ENCODE results near the gene MYDGF.

Gene MYDGF

DNA sequence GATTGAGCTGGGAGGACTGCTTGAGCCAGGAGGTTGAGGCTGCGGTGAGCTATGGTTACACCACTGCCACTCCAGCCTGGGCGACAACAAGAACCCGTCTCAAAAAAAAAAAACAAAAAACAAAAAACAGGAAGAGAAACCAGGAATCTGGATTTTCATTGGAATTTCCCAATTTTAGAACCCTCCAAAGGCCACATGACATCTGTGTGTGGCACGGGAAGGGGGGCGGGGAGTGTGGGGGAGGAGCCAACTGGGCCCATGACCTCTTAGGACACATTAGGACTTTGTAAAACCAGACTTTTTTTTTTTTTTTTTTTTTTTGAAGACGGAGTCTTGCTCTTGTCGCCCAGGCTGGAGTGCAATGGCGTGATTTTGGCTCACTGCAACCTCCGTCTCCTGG lies 21.2 kb upstream of the MYDGF start:
- peaks cover 48% of the 10 kb centered on the region for H3K79me1 ChIP-seq (replicated peaks; ENCODE audit: low read length, poor library complexity, severe bottlenecking)
- H3K9me3 ChIP-seq (ENCODE audit: control insufficient read depth, low read length), result no peaks in the 10 kb centered on the region
- no peak overlapping the region for H4K91ac ChIP-seq (ENCODE audit: low read length)
- H3K36me3 ChIP-seq (ENCODE audit: control insufficient read depth in 1 of 2, insufficient read depth in 2 of 2, low read depth in 1 of 2, low read length in 2 of 2), result peaks cover 80 to 87% of the 10 kb centered on the region in 2 experiments
- DNase-seq, result no peak
- no peak overlapping the region for H3K4me2 ChIP-seq (ENCODE audit: low read length, poor library complexity, severe bottlenecking)
- H3K18ac ChIP-seq (ENCODE audit: low read depth in 1 of 2, low read length in 2 of 2), result no peak overlapping the region
- H3K9ac ChIP-seq (ENCODE audit: low read length), result no peak overlapping the region
- H2BK5ac ChIP-seq (ENCODE audit: low read depth, low read length, poor library complexity, severe bottlenecking), result no peak overlapping the region
- no peak overlapping the region for H2BK12ac ChIP-seq (ENCODE audit: low read length in 2 of 2)
- H3K14ac ChIP-seq (ENCODE audit: low read length in 2 of 2), result no peak overlapping the region
- peaks cover 29% of the 10 kb centered on the region for H3K4me1 ChIP-seq (ENCODE audit: control insufficient read depth, insufficient read depth, low read depth, low read length)
- H3K27ac ChIP-seq (ENCODE audit: low read length, poor library complexity, severe bottlenecking), result no peak overlapping the region
- H3K4ac ChIP-seq (ENCODE audit: low read depth in 1 of 2, low read length in 2 of 2), result no peak overlapping the region
- no peak overlapping the region for H3K23ac ChIP-seq (ENCODE audit: low read length in 2 of 2)
- no peak overlapping the region for H4K8ac ChIP-seq (ENCODE audit: low read length)
- no peak overlapping the region for H2BK15ac ChIP-seq (ENCODE audit: low read depth, poor library complexity, severe bottlenecking)
- no peak overlapping the region for H2AFZ ChIP-seq (ENCODE audit: low read depth, low read length)
- WGBS, result 93% methylated on average over 4 of the region's 9 CpGs
- H2AK5ac ChIP-seq (ENCODE audit: low read length, severe bottlenecking), result no peak overlapping the region
- H2BK120ac ChIP-seq (ENCODE audit: low read depth, low read length), result no peak overlapping the region
- no peaks in the 10 kb centered on the region for H3K27me3 ChIP-seq (ENCODE audit: control insufficient read depth in 1 of 2, insufficient read depth in 1 of 2, low read length in 2 of 2)
- no peak overlapping the region for H3K4me3 ChIP-seq (ENCODE audit: insufficient read depth in 1 of 2, low read depth in 1 of 2, low read length in 2 of 2)

- H3K4me3 ChIP-seq (ENCODE audit: insufficient read depth in 1 of 2, low read depth in 1 of 2, low read length in 2 of 2), result no peak overlapping the region
- H3K27me3 ChIP-seq (ENCODE audit: control insufficient read depth in 1 of 2, insufficient read depth in 1 of 2, low read length in 2 of 2), result no peaks in the 10 kb centered on the region
- no peak overlapping the region for H2BK5ac ChIP-seq (ENCODE audit: low read depth, low read length, poor library complexity, severe bottlenecking)
- no peaks in the 10 kb centered on the region for H3K9me3 ChIP-seq (ENCODE audit: control insufficient read depth, low read length)
- H4K91ac ChIP-seq (ENCODE audit: low read length), result peak overlapping the region; percentile 49
- H4K8ac ChIP-seq (ENCODE audit: low read length), result no peak overlapping the region
- H3K79me1 ChIP-seq (replicated peaks; ENCODE audit: low read length, poor library complexity, severe bottlenecking), result peaks cover 49% of the 10 kb centered on the region
- DNase-seq, result no peak
- 89% methylated on average over 13 of the region's 13 CpGs for WGBS
- H2AK5ac ChIP-seq (ENCODE audit: low read length, severe bottlenecking), result no peak overlapping the region
- H2BK15ac ChIP-seq (ENCODE audit: low read depth, poor library complexity, severe bottlenecking), result no peak overlapping the region
- no peak overlapping the region for H3K14ac ChIP-seq (ENCODE audit: low read length in 2 of 2)
- H2BK12ac ChIP-seq (ENCODE audit: low read length in 2 of 2), result no peak overlapping the region
- no peak overlapping the region for H3K4me2 ChIP-seq (ENCODE audit: low read length, poor library complexity, severe bottlenecking)
- no peak overlapping the region for H3K18ac ChIP-seq (ENCODE audit: low read depth in 1 of 2, low read length in 2 of 2)
- H2BK120ac ChIP-seq (ENCODE audit: low read depth, low read length), result no peak overlapping the region
- H3K4me1 ChIP-seq (ENCODE audit: control insufficient read depth, insufficient read depth, low read depth, low read length), result peaks cover 24% of the 10 kb centered on the region
- no peak overlapping the region for H3K27ac ChIP-seq (ENCODE audit: low read length, poor library complexity, severe bottlenecking)
- H3K9ac ChIP-seq (ENCODE audit: low read length), result no peak overlapping the region
- H3K36me3 ChIP-seq (ENCODE audit: control insufficient read depth in 1 of 2, insufficient read depth in 2 of 2, low read depth in 1 of 2, low read length in 2 of 2), result peaks cover 84 to 87% of the 10 kb centered on the region in 2 experiments
- H3K23ac ChIP-seq (ENCODE audit: low read length in 2 of 2), result no peak overlapping the region
- H2AFZ ChIP-seq (ENCODE audit: low read depth, low read length), result no peak overlapping the region
- H3K4ac ChIP-seq (ENCODE audit: low read depth in 1 of 2, low read length in 2 of 2), result no peak overlapping the region
Measured at GRCh38 chr19:4690361-4690760, 20.2 kb upstream of the MYDGF start.

DNA sequence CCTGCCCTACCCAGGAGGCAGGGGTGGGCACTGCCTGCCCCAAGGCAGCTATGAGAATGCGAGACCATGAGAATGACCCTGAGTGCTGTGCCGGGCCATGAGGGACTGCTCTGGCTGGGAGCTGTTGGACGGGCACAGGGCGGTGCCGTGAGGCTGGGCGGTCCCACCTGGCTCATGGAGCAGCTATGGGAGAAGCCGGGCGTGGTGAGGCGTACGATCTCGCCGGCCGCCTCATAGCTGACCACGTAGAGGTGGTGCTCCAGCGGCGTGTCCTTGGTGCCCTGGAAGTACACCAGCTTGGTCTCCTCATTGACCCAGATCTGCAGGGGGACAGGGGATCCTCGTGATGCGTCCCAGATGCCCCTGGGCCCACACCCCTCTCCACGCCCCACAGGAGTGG lies 19.3 kb upstream of the MYDGF start:
- no peak overlapping the region for H3K18ac ChIP-seq (ENCODE audit: low read depth in 1 of 2, low read length in 2 of 2)
- H3K4ac ChIP-seq (ENCODE audit: low read depth in 1 of 2, low read length in 2 of 2), result no peak overlapping the region
- H2AK5ac ChIP-seq (ENCODE audit: low read length, severe bottlenecking), result no peak overlapping the region
- H3K23ac ChIP-seq (ENCODE audit: low read length in 2 of 2), result no peak overlapping the region
- no peaks in the 10 kb centered on the region for H3K27me3 ChIP-seq (ENCODE audit: control insufficient read depth in 1 of 2, insufficient read depth in 1 of 2, low read length in 2 of 2)
- no peak overlapping the region for H3K4me2 ChIP-seq (ENCODE audit: low read length, poor library complexity, severe bottlenecking)
- H3K36me3 ChIP-seq (ENCODE audit: control insufficient read depth in 1 of 2, insufficient read depth in 2 of 2, low read depth in 1 of 2, low read length in 2 of 2), result peaks cover 84 to 91% of the 10 kb centered on the region in 2 experiments
- peaks cover 15% of the 10 kb centered on the region for H3K4me1 ChIP-seq (ENCODE audit: control insufficient read depth, insufficient read depth, low read depth, low read length)
- peaks cover 56% of the 10 kb centered on the region for H3K79me1 ChIP-seq (replicated peaks; ENCODE audit: low read length, poor library complexity, severe bottlenecking)
- no peak overlapping the region for H2BK12ac ChIP-seq (ENCODE audit: low read length in 2 of 2)
- H2BK120ac ChIP-seq (ENCODE audit: low read depth, low read length), result no peak overlapping the region
- no peak overlapping the region for H4K91ac ChIP-seq (ENCODE audit: low read length)
- H2AFZ ChIP-seq (ENCODE audit: low read depth, low read length), result no peak overlapping the region
- 97% methylated on average over 19 of the region's 19 CpGs for WGBS
- no peak overlapping the region for H3K9ac ChIP-seq (ENCODE audit: low read length)
- H2BK15ac ChIP-seq (ENCODE audit: low read depth, poor library complexity, severe bottlenecking), result no peak overlapping the region
- DNase-seq, result no peak
- H3K27ac ChIP-seq (ENCODE audit: low read length, poor library complexity, severe bottlenecking), result no peak overlapping the region
- H3K14ac ChIP-seq (ENCODE audit: low read length in 2 of 2), result no peak overlapping the region
- no peak overlapping the region for H3K4me3 ChIP-seq (ENCODE audit: insufficient read depth in 1 of 2, low read depth in 1 of 2, low read length in 2 of 2)
- no peaks in the 10 kb centered on the region for H3K9me3 ChIP-seq (ENCODE audit: control insufficient read depth, low read length)
- H2BK5ac ChIP-seq (ENCODE audit: low read depth, low read length, poor library complexity, severe bottlenecking), result no peak overlapping the region
- no peak overlapping the region for H4K8ac ChIP-seq (ENCODE audit: low read length)

DNA sequence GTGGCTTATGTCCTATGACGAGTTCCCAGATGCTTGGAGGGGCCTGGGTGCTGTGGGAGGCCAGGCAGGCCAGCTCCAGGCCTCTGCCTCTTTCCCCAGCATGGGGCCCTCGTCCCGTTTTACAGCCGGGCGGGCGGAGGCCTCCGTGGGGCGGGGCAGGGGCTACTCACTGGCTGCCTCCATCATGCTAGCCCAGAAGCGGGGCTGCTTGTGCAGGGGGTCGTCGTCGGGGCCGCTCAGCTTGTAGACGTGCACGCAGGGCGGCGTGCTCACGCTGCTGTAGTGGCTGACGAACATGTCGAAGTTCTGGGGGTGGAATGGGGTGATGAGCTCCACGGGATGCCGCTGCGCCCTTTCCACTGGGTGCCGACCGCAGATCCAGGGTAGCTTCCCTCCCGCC lies 18.4 kb upstream of the MYDGF start:
- no peak overlapping the region for H3K23ac ChIP-seq (ENCODE audit: low read length in 2 of 2)
- H3K79me1 ChIP-seq (replicated peaks; ENCODE audit: low read length, poor library complexity, severe bottlenecking), result peaks cover 59% of the 10 kb centered on the region
- no peaks in the 10 kb centered on the region for H3K27me3 ChIP-seq (ENCODE audit: control insufficient read depth in 1 of 2, insufficient read depth in 1 of 2, low read length in 2 of 2)
- H3K4ac ChIP-seq (ENCODE audit: low read depth in 1 of 2, low read length in 2 of 2), result no peak overlapping the region
- H3K36me3 ChIP-seq (ENCODE audit: control insufficient read depth in 1 of 2, insufficient read depth in 2 of 2, low read depth in 1 of 2, low read length in 2 of 2), result peaks cover 84 to 96% of the 10 kb centered on the region in 2 experiments
- no peak overlapping the region for H4K8ac ChIP-seq (ENCODE audit: low read length)
- no peak overlapping the region for H3K9ac ChIP-seq (ENCODE audit: low read length)
- DNase-seq, result no peak
- no peak overlapping the region for H2AFZ ChIP-seq (ENCODE audit: low read depth, low read length)
- H2BK12ac ChIP-seq (ENCODE audit: low read length in 2 of 2), result no peak overlapping the region
- H3K4me3 ChIP-seq (ENCODE audit: insufficient read depth in 1 of 2, low read depth in 1 of 2, low read length in 2 of 2), result no peak overlapping the region
- no peak overlapping the region for H2BK5ac ChIP-seq (ENCODE audit: low read depth, low read length, poor library complexity, severe bottlenecking)
- peaks cover 8% of the 10 kb centered on the region for H3K4me1 ChIP-seq (ENCODE audit: control insufficient read depth, insufficient read depth, low read depth, low read length)
- no peak overlapping the region for H3K4me2 ChIP-seq (ENCODE audit: low read length, poor library complexity, severe bottlenecking)
- H4K91ac ChIP-seq (ENCODE audit: low read length), result no peak overlapping the region
- no peak overlapping the region for H2BK120ac ChIP-seq (ENCODE audit: low read depth, low read length)
- H3K18ac ChIP-seq (ENCODE audit: low read depth in 1 of 2, low read length in 2 of 2), result no peak overlapping the region
- no peak overlapping the region for H3K27ac ChIP-seq (ENCODE audit: low read length, poor library complexity, severe bottlenecking)
- H2AK5ac ChIP-seq (ENCODE audit: low read length, severe bottlenecking), result no peak overlapping the region
- 93% methylated on average over 16 of the region's 26 CpGs for WGBS
- H3K14ac ChIP-seq (ENCODE audit: low read length in 2 of 2), result no peak overlapping the region
- H3K9me3 ChIP-seq (ENCODE audit: control insufficient read depth, low read length), result no peaks in the 10 kb centered on the region
- H2BK15ac ChIP-seq (ENCODE audit: low read depth, poor library complexity, severe bottlenecking), result no peak overlapping the region

Data from mesenchymal stem cell (in vitro differentiated cells and primary cell).